WTC11 (cell line): Measurements from ENCODE around the gene LAMTOR1. TPM values are rescaled to one million over a fixed set of nuclear protein-coding genes. Genes with fewer than 3 reads are reported as not detected.
A peak's percentile ranks its signal among the peaks of the same experiment; 100 is the strongest.

ENCODE experiments used
- ATAC-seq: fragments of 200-7000 bp; cut with Tn5 transposase; 2 replicates; pipeline ENCODE4 v1.10.0; 2021; ENCODE audit warnings: mild to moderate bottlenecking, moderate library complexity
- CTCF ChIA-PET: fragments of 300-600 bp; sonication (Branson Sonifier 250); formaldehyde crosslinking; loops from one replicate; lab custom pipeline; 2021; ENCODE audit warnings: antibody characterized with exemption; lab: Charles Lee
- POLR2A ChIA-PET: fragments of 350-600 bp; sonication (Branson Sonifier 250); formaldehyde crosslinking; loops from one replicate; lab custom pipeline; 2021; ENCODE audit warnings: antibody characterized with exemption; lab: Charles Lee
- DNase-seq: peaks from one replicate; pipeline ENCODE4 v3.0.0; 2021; ENCODE audit warnings: low spot score
- H3K27ac Mint-ChIP-seq: 2 replicates; pipeline ENCODE4 v1.8.0; 2021; ENCODE audit warnings: mixed read lengths
- H3K27me3 Mint-ChIP-seq: 2 replicates; pipeline ENCODE4 v1.8.0; 2021; ENCODE audit warnings: low read depth, mild to moderate bottlenecking, moderate library complexity, mixed read lengths
- H3K36me3 Mint-ChIP-seq: 2 replicates; pipeline ENCODE4 v1.8.0; 2021; ENCODE audit warnings: mixed read lengths
- H3K4me1 Mint-ChIP-seq: 2 replicates; pipeline ENCODE4 v1.8.0; 2022; ENCODE audit warnings: mixed read lengths
- H3K4me3 Mint-ChIP-seq: 2 replicates; pipeline ENCODE4 v1.8.0; 2021; ENCODE audit warnings: mild to moderate bottlenecking, moderate library complexity, mixed read lengths
- H3K9me3 Mint-ChIP-seq: 2 replicates; pipeline ENCODE4 v1.8.0; 2021; ENCODE audit warnings: mixed read lengths
- E2F1 ChIP-seq: sonication (generic); formaldehyde crosslinking; IDR thresholded peaks from 2 replicates; pipeline ENCODE4 v1.8.0; 2022; ENCODE audit warnings: mild to moderate bottlenecking, missing genetic modification reagents
- E2F4 ChIP-seq: sonication (generic); formaldehyde crosslinking; IDR thresholded peaks from 2 replicates; pipeline ENCODE4 v1.8.1; 2022; ENCODE audit warnings: low read depth, mild to moderate bottlenecking, moderate library complexity, missing genetic modification reagents, borderline replicate concordance
- ELF4 ChIP-seq: sonication (generic); formaldehyde crosslinking; IDR thresholded peaks from 2 replicates; pipeline ENCODE4 v1.8.1; 2022; ENCODE audit warnings: low read depth, mild to moderate bottlenecking, moderate library complexity, missing genetic modification reagents
- FOXJ3 ChIP-seq: sonication (generic); formaldehyde crosslinking; IDR thresholded peaks from 2 replicates; pipeline ENCODE4 v1.9.0; 2021; ENCODE audit warnings: missing genetic modification reagents, mild to moderate bottlenecking, borderline replicate concordance
- HMGA2 ChIP-seq: fragments of 250-450 bp; sonication (Bioruptor Pico); IDR thresholded peaks from 2 replicates; pipeline ENCODE4 v1.4.0; 2021; ENCODE audit warnings: mild to moderate bottlenecking, moderate library complexity
- HMGXB4 ChIP-seq: sonication (generic); formaldehyde crosslinking; IDR thresholded peaks from 2 replicates; pipeline ENCODE4 v1.8.1; 2023; ENCODE audit warnings: mild to moderate bottlenecking, moderate library complexity, missing genetic modification reagents
- PREB ChIP-seq: sonication (generic); formaldehyde crosslinking; IDR thresholded peaks from 2 replicates; pipeline ENCODE4 v1.8.1; 2022; ENCODE audit warnings: mild to moderate bottlenecking, missing genetic modification reagents, moderate library complexity, borderline replicate concordance
- TEAD1 ChIP-seq: sonication (generic); formaldehyde crosslinking; IDR thresholded peaks from 2 replicates; pipeline ENCODE4 v1.8.0; 2022; ENCODE audit warnings: mild to moderate bottlenecking, missing genetic modification reagents
- USF1 ChIP-seq: sonication (generic); formaldehyde crosslinking; IDR thresholded peaks from 2 replicates; pipeline ENCODE4 v1.8.0; 2022; ENCODE audit warnings: mild to moderate bottlenecking, missing genetic modification reagents
- USF2 ChIP-seq: sonication (generic); formaldehyde crosslinking; IDR thresholded peaks from 2 replicates; pipeline ENCODE4 v1.8.1; 2023; ENCODE audit warnings: mild to moderate bottlenecking, missing genetic modification reagents, moderate library complexity
- ZNF263 ChIP-seq: sonication (generic); formaldehyde crosslinking; IDR thresholded peaks from 2 replicates; pipeline ENCODE4 v1.8.1; 2022; ENCODE audit warnings: low read depth, mild to moderate bottlenecking, moderate library complexity, missing genetic modification reagents
- ZNF532 ChIP-seq: fragments of 250-450 bp; sonication (Bioruptor Pico); IDR thresholded peaks from 2 replicates; pipeline ENCODE4 v1.9.0; 2021; ENCODE audit warnings: mild to moderate bottlenecking, borderline replicate concordance
- total RNA-seq: library from RNA; stranded (reverse); gene quantifications from 3 replicates; pipeline ENCODE4 v1.2.3, GENCODE V29; 2021

The LAMTOR1 gene
- total RNA-seq, 1 experiment from 2014 or later: 79.4 TPM

GRCh38 chr11:72088076-72088808 is 14.9 kb downstream of the LAMTOR1 start:
- peaks cover 16% of the 10 kb centered on the region for H3K4me1 Mint-ChIP-seq
- no peak for ATAC-seq
- H3K4me3 Mint-ChIP-seq: no peak overlapping the region
- H3K27ac Mint-ChIP-seq: no peak overlapping the region
- H3K36me3 Mint-ChIP-seq: 0 out of 2 replicates have a peak, but pooled peaks cover 2% of the 10 kb centered on the region
- DNase-seq: no peak
- ChIA-PET POLR2A (no interaction called here), CTCF (interaction anchor here (4.1 kb wide), 1 partner anchor 63 kb away, joined by 31 read pairs; no protein-coding TSS in a partner anchor)
- no peak for TF ChIP-seq ZNF532 (CRISPR knock-in tag)
- TF ChIP-seq ZNF263 (CRISPR knock-in tag): no peak
- no peaks in the 10 kb centered on the region for H3K27me3 Mint-ChIP-seq
- no peaks in the 10 kb centered on the region for H3K9me3 Mint-ChIP-seq

- DNase-seq (no peak), ATAC-seq (peak; percentile 45)
- POLR2A ChIA-PET: interaction anchor here (1.7 kb wide), 1 partner anchor 60 kb away, joined by 4 read pairs; no protein-coding TSS in a partner anchor
- Mint-ChIP-seq H3K4me1 (peaks cover 9% of the 10 kb centered on the region), H3K27me3 (no peaks in the 10 kb centered on the region), H3K36me3 (0 out of 2 replicates have a peak, but pooled peaks cover 2% of the 10 kb centered on the region), H3K4me3 (no peak overlapping the region), H3K9me3 (no peaks in the 10 kb centered on the region), H3K27ac (peak overlapping the region; percentile 27; the same call in 1 of the 2 replicates)
- CTCF ChIA-PET: interaction anchor here (0.8 to 4.1 kb wide), 10 partner anchors 11 to 345 kb away, joined by 3 to 31 read pairs (median 4); no protein-coding TSS in a partner anchor
- TF ChIP-seq USF2 (CRISPR knock-in tag) (peak; percentile 79), HMGXB4 (CRISPR knock-in tag) (no peak), USF1 (CRISPR knock-in tag) (peak; percentile 61; the same call in 1 of the 2 replicates)
These were observed 17.3 kb downstream of the LAMTOR1 start for GRCh38 chr11:72085621-72086351.

- peaks cover 9% of the 10 kb centered on the region for H3K4me1 Mint-ChIP-seq
- no peak overlapping the region for H3K27ac Mint-ChIP-seq
- TF ChIP-seq ELF4: no peak
- no peak for TF ChIP-seq TEAD1 (CRISPR knock-in tag)
- TF ChIP-seq FOXJ3: no peak
- no peak for TF ChIP-seq E2F4 (CRISPR knock-in tag)
- TF ChIP-seq PREB (CRISPR knock-in tag): no peak
- no peak for TF ChIP-seq E2F1
- TF ChIP-seq HMGA2 (CRISPR knock-in tag): no peak
- H3K27me3 Mint-ChIP-seq: no peaks in the 10 kb centered on the region
- no peaks in the 10 kb centered on the region for H3K9me3 Mint-ChIP-seq
- POLR2A ChIA-PET: interaction anchor here (0.6 kb wide), 1 partner anchor 107 kb away, joined by 4 read pairs; no protein-coding TSS in a partner anchor
- H3K36me3 Mint-ChIP-seq: 0 out of 2 replicates have a peak, but pooled peaks cover 2% of the 10 kb centered on the region
- no peak overlapping the region for H3K4me3 Mint-ChIP-seq
- DNase-seq: no peak
- CTCF ChIA-PET: interaction anchor here (0.6 to 4.1 kb wide), 10 partner anchors 10 to 346 kb away, joined by 3 to 31 read pairs (median 4); no protein-coding TSS in a partner anchor
- no peak for ATAC-seq
These were observed 18.1 kb downstream of the LAMTOR1 start for GRCh38 chr11:72084965-72085364.
